Measurements from ENCODE around the gene KAZN. TPM values are rescaled to one million over a fixed set of nuclear protein-coding genes. Genes with fewer than 3 reads are reported as not detected.

The KAZN gene
- total and polyA plus RNA-seq, 8 donors: 1.2 to 50.7 (median 6.8) TPM

GRCh38 chr1:14783592-14783886 lies 185.1 kb downstream of the KAZN start:
- Histone ChIP-seq H3K36me3 (no peaks in the 10 kb centered on the region), H3K27me3 (no peaks in the 10 kb centered on the region), H3K4me1 (no peaks in the 10 kb centered on the region), H3K4me3 (no peak overlapping the region), H3K9me3 (no peaks in the 10 kb centered on the region), H3K27ac (no peak overlapping the region)
- no peak for TF ChIP-seq POLR2AphosphoS5 (IDR thresholded peaks at IDR 0.05)
- no peak for TF ChIP-seq POLR2A (IDR thresholded peaks at IDR 0.05)
- TF ChIP-seq EP300 (IDR thresholded peaks at IDR 0.05): no peak
- TF ChIP-seq CTCF (IDR thresholded peaks at IDR 0.05): no peak
- DNase-seq: no peak
- WGBS, 5 donors: 83 to 88% (median 86%) methylated on average over 7 of the region's 7 CpGs
- intact Hi-C loops (cut with DNase I; ENCODE audit: low total_unique reads): loop anchor here (10.0 kb wide), 1 partner anchor 261 kb away; no protein-coding TSS in a partner anchor

- H3K36me3 ChIP-seq: no peaks in the 10 kb centered on the region
- no peaks in the 10 kb centered on the region for H3K9me3 ChIP-seq
- H3K4me1 ChIP-seq: no peaks in the 10 kb centered on the region
- no peak overlapping the region for H3K27ac ChIP-seq
- no peak for TF ChIP-seq POLR2A (IDR thresholded peaks at IDR 0.05)
- TF ChIP-seq POLR2AphosphoS5 (IDR thresholded peaks at IDR 0.05): no peak
- no peak for TF ChIP-seq EP300 (IDR thresholded peaks at IDR 0.05)
- no peak for TF ChIP-seq CTCF (IDR thresholded peaks at IDR 0.05)
- H3K4me3 ChIP-seq: no peak overlapping the region
- H3K27me3 ChIP-seq: no peaks in the 10 kb centered on the region
- WGBS, 5 donors: 85 to 88% (median 87%) methylated on average over 16 of the region's 16 CpGs
- DNase-seq: no peak
- intact Hi-C loops (cut with DNase I; ENCODE audit: low total_unique reads): loop anchor here (10.0 kb wide), 1 partner anchor 260 kb away; no protein-coding TSS in a partner anchor
Measured at GRCh38 chr1:14784790-14785773, 186.6 kb downstream of the KAZN start.

DNA sequence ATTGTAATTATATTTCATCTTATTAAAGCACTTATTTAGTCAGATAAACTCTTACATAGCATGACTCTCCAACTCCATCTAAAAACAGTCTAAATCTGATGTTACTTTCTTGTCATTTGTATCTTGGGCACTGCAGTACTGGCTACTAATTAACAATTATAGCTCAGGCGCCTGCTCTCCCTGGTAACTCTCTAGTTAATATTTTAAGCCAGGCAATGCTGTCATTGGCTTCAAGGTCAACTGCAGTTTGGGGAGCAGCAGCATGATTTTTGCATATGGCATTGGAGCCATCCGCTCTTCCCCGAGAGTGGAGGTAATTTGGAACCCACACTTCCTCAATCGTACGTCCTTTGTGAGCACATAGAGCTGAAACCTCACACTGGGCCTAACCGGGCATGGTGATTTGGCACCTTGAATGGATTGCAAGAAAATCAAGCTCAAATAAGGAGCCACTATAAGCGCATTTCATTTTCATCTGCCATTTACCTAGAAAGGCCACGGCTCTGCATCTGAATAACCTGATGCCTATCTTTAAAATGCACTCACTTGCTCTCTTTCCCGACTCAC lies 187.7 kb downstream of the KAZN start:
- no peaks in the 10 kb centered on the region for H3K36me3 ChIP-seq
- no peaks in the 10 kb centered on the region for H3K4me1 ChIP-seq
- no peak for DNase-seq
- no peaks in the 10 kb centered on the region for H3K27me3 ChIP-seq
- H3K9me3 ChIP-seq: no peaks in the 10 kb centered on the region
- no peak overlapping the region for H3K4me3 ChIP-seq
- H3K27ac ChIP-seq: no peak overlapping the region
- intact Hi-C loops (cut with DNase I; ENCODE audit: low total_unique reads): loop anchor here (10.0 kb wide), 1 partner anchor 259 kb away; no protein-coding TSS in a partner anchor
- no peak for TF ChIP-seq POLR2AphosphoS5 (IDR thresholded peaks at IDR 0.05)
- TF ChIP-seq POLR2A (IDR thresholded peaks at IDR 0.05): no peak
- no peak for TF ChIP-seq CTCF (IDR thresholded peaks at IDR 0.05)
- no peak for TF ChIP-seq EP300 (IDR thresholded peaks at IDR 0.05)
- 82 to 87% (median 84%) methylated on average over 9 of the region's 9 CpGs for WGBS, 5 donors

DNA sequence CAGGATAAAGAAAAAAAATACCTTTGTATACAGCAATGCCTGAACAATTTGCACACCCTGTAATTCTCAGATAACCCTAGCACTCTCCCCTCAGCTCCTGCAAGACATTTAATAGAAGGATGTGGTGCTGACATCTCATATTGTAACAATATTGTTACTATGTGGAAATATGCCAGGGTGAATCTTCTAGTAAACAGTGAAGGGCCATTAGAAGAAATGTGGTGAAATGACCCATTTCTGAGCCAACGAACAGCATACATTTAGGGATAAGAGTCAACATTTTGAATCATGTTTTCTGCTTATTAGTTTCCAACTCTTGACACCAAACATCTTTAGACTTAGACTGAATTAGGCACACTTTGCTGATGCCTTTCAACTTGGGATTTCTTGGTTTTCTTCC lies 188.2 kb downstream of the KAZN start:
- 63 to 87% (median 68%) methylated on average over 1 of the region's 1 CpG for WGBS, 5 donors
- Histone ChIP-seq H3K4me3 (no peak overlapping the region), H3K9me3 (no peaks in the 10 kb centered on the region), H3K36me3 (no peaks in the 10 kb centered on the region), H3K4me1 (no peaks in the 10 kb centered on the region), H3K27me3 (no peaks in the 10 kb centered on the region), H3K27ac (no peak overlapping the region)
- DNase-seq: no peak
- TF ChIP-seq EP300 (IDR thresholded peaks at IDR 0.05): no peak
- no peak for TF ChIP-seq CTCF (IDR thresholded peaks at IDR 0.05)
- no peak for TF ChIP-seq POLR2AphosphoS5 (IDR thresholded peaks at IDR 0.05)
- TF ChIP-seq POLR2A (IDR thresholded peaks at IDR 0.05): no peak
- intact Hi-C loops (cut with DNase I; ENCODE audit: low total_unique reads): loop anchor here (10.0 kb wide), 1 partner anchor 258 kb away; no protein-coding TSS in a partner anchor
